CD14-positive monocyte (primary cell): ENCODE results near the gene FAM98C. TPM values are rescaled to one million over a fixed set of nuclear protein-coding genes. Genes with fewer than 3 reads are reported as not detected.

Experiments
- DNase-seq, 3 donors: peaks; one replicate each; pipeline ENCODE4 v3.0.0-alpha.2; 2011 to 2022
- H2AFZ ChIP-seq: 2 replicates; pipeline ENCODE4 v1.6.0; 2012; ENCODE audit warnings: mild to moderate bottlenecking, low read depth, low read length, inconsistent platforms; ENCODE audit not compliant: insufficient read depth, poor library complexity, severe bottlenecking
- H3K27ac ChIP-seq, 2 donors: 1 replicate in 1 of 2; 2 replicates in 1 of 2; pipeline ENCODE4 v1.5.1; 2012 to 2013; ENCODE audit warnings: low read length in 2 of 2, control low read depth in 1 of 2, inconsistent platforms in 1 of 2, low read depth in 1 of 2, mild to moderate bottlenecking in 1 of 2
- H3K27me3 ChIP-seq, 2 donors: one replicate each; pipeline versions ENCODE4 v1.6.0 to v1.6.1; 2011 to 2013; ENCODE audit warnings: low read length in 2 of 2; ENCODE audit not compliant: control insufficient read depth in 2 of 2, insufficient read depth in 2 of 2
- H3K36me3 ChIP-seq, 2 donors: replicated peaks in 1 of 2; 1 replicate in 1 of 2; 2 replicates in 1 of 2; pipeline versions ENCODE4 v1.5.1 to v1.6.1; 2012 to 2013; ENCODE audit warnings: low read length in 2 of 2, control low read depth in 1 of 2, inconsistent platforms in 1 of 2, mild to moderate bottlenecking in 1 of 2; ENCODE audit not compliant: insufficient read depth in 2 of 2, control insufficient read depth in 1 of 2
- H3K4me1 ChIP-seq, 2 donors: 1 replicate in 1 of 2; 2 replicates in 1 of 2; pipeline versions ENCODE4 v1.5.1 to v1.6.1; 2012 to 2013; ENCODE audit warnings: low read length in 2 of 2, control low read depth in 1 of 2, inconsistent platforms in 1 of 2, mild to moderate bottlenecking in 1 of 2, moderate library complexity in 1 of 2; ENCODE audit not compliant: insufficient read depth in 2 of 2, control insufficient read depth in 1 of 2
- H3K4me2 ChIP-seq: replicated peaks from 2 replicates; pipeline ENCODE3; 2012; ENCODE audit warnings: low read length, moderate library complexity, mild to moderate bottlenecking; ENCODE audit not compliant: poor library complexity, severe bottlenecking; ENCODE audit errors: extremely low read depth
- H3K4me3 ChIP-seq, 3 experiments: fragments of 200-600 bp in 1 of 3; sonication (generic) in 1 of 3; replicated peaks in 1 of 3; 1 replicate in 2 of 3; 2 replicates in 1 of 3; pipeline ENCODE4 v1.5.1; 2011 to 2013; ENCODE audit warnings: low read length in 3 of 3, mild to moderate bottlenecking in 3 of 3, control low read depth in 2 of 3, low read depth in 2 of 3, inconsistent platforms in 1 of 3, moderate library complexity in 1 of 3
- H3K79me2 ChIP-seq: 2 replicates; pipeline ENCODE4 v1.6.0; 2012; ENCODE audit warnings: mild to moderate bottlenecking, control low read depth, inconsistent platforms, low read length, moderate library complexity; ENCODE audit not compliant: insufficient read depth
- H3K9ac ChIP-seq: 2 replicates; pipeline ENCODE4 v1.6.0; 2017; ENCODE audit warnings: low read length, mild to moderate bottlenecking; ENCODE audit not compliant: insufficient read depth, poor library complexity, severe bottlenecking
- H3K9me3 ChIP-seq, 2 donors: replicated peaks in 1 of 2; 1 replicate in 1 of 2; 2 replicates in 1 of 2; pipeline versions ENCODE4 v1.5.1 to v1.6.1; 2012 to 2013; ENCODE audit warnings: low read length in 2 of 2, control low read depth in 1 of 2; ENCODE audit not compliant: control insufficient read depth in 1 of 2, insufficient read depth in 1 of 2
- H4K20me1 ChIP-seq: 2 replicates; pipeline ENCODE4 v1.6.0; 2012; ENCODE audit warnings: mild to moderate bottlenecking, low read length, control low read depth, moderate library complexity; ENCODE audit not compliant: insufficient read depth
- H3K27ac Mint-ChIP-seq, 7 donors: one replicate each; pipeline ENCODE4 v1.8.0; 2020; ENCODE audit warnings: mild to moderate bottlenecking in 7 of 7, mixed read lengths in 7 of 7, moderate library complexity in 6 of 7, inconsistent platforms in 2 of 7
- H3K27me3 Mint-ChIP-seq, 3 donors: one replicate each; pipeline ENCODE4 v1.8.0; 2021 to 2022; ENCODE audit warnings: low read depth in 3 of 3, mild to moderate bottlenecking in 3 of 3, mixed read lengths in 3 of 3, moderate library complexity in 3 of 3, inconsistent platforms in 1 of 3
- H3K36me3 Mint-ChIP-seq, 2 donors: one replicate each; pipeline ENCODE4 v1.8.0; 2020; ENCODE audit warnings: mixed read lengths in 2 of 2, inconsistent platforms in 1 of 2, mild to moderate bottlenecking in 1 of 2
- H3K4me1 Mint-ChIP-seq: one replicate; pipeline ENCODE4 v1.8.0; 2020; ENCODE audit warnings: mild to moderate bottlenecking, mixed read lengths
- H3K4me3 Mint-ChIP-seq, 2 donors: one replicate each; pipeline ENCODE4 v1.8.0; 2020; ENCODE audit warnings: mild to moderate bottlenecking in 2 of 2, mixed read lengths in 2 of 2, moderate library complexity in 1 of 2
- H3K9me3 Mint-ChIP-seq, 7 donors: one replicate each; pipeline ENCODE4 v1.8.0; 2020 to 2022; ENCODE audit warnings: mixed read lengths in 7 of 7, mild to moderate bottlenecking in 6 of 7, moderate library complexity in 6 of 7, inconsistent platforms in 2 of 7
- WGBS: methylation state at CpG from one replicate; pipeline ENCODE4 v1.1.5; 2013; ENCODE audit warnings: missing lambda C conversion rate; ENCODE audit not compliant: insufficient coverage; 5-methylcytosine and 5-hydroxymethylcytosine counted together
- intact Hi-C, 2 donors: fragments of 100-400 bp; cut with micrococcal nuclease; formaldehyde crosslinking; loops; one replicate each; pipeline versions ENCODE4 v1.15.0 to v1.15.1; 2023
- polyA plus RNA-seq, 3 donors: library from polyadenylated mRNA; depleted of rRNA in 1 of 3; unstranded in 2 of 3; stranded (reverse) in 1 of 3; fragments of 300-500 nt in 2 of 3; fragments of >200 nt in 1 of 3; fragmentation: Illumina TruSeq in 2 of 3; gene quantifications; 1 replicate in 2 of 3; 2 replicates in 1 of 3; pipeline ENCODE4 v1.2.3, GENCODE V29; 2012 to 2021
- TF ChIP-seq, protein P1 (sequence below): fragments of 200-600 bp; IDR thresholded peaks from one replicate; pipeline ENCODE4 v1.8.0; 2022; ENCODE audit warnings: antibody characterized with exemption, mild to moderate bottlenecking

FAM98C gene
- polyA plus RNA-seq, 3 donors: 8.5 to 41.0 (median 12.6) TPM

DNA sequence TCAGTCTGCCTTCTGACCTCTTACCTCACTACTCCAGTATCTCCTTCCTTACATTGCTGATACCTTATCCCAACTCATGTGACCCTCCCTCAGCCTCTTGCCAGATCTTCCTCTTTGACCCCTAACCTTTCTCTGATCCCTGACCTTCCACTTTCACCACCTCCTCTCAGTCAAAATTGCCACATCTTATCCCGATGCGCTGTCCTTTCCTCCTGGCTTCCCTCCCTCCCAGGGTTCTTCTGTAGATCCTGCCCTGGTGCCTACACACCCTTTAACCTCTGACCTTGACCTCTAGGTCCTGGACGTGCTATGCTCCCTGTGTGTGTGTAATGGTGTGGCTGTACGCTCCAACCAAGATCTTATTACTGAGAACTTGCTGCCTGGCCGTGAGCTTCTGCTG lies 54.3 kb downstream of the FAM98C start:
- peaks cover 0 to 6% (median 1%) of the 10 kb centered on the region in 7 donors for H3K9me3 Mint-ChIP-seq
- H3K4me2 ChIP-seq: no peak overlapping the region
- H3K9ac ChIP-seq: no peak overlapping the region
- H3K27me3 ChIP-seq: no peaks in the 10 kb centered on the region
- WGBS: 83% methylated on average over 3 of the region's 5 CpGs
- no peak overlapping the region for H3K4me3 ChIP-seq
- H3K27ac ChIP-seq: no peak overlapping the region
- intact Hi-C loops: no loop called here
- TF ChIP-seq, protein P1, sequence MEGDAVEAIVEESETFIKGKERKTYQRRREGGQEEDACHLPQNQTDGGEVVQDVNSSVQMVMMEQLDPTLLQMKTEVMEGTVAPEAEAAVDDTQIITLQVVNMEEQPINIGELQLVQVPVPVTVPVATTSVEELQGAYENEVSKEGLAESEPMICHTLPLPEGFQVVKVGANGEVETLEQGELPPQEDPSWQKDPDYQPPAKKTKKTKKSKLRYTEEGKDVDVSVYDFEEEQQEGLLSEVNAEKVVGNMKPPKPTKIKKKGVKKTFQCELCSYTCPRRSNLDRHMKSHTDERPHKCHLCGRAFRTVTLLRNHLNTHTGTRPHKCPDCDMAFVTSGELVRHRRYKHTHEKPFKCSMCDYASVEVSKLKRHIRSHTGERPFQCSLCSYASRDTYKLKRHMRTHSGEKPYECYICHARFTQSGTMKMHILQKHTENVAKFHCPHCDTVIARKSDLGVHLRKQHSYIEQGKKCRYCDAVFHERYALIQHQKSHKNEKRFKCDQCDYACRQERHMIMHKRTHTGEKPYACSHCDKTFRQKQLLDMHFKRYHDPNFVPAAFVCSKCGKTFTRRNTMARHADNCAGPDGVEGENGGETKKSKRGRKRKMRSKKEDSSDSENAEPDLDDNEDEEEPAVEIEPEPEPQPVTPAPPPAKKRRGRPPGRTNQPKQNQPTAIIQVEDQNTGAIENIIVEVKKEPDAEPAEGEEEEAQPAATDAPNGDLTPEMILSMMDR: no peak
- no peak for DNase-seq
- H3K27ac Mint-ChIP-seq: no peak overlapping the region
- no peaks in the 10 kb centered on the region for H3K9me3 ChIP-seq
- no peaks in the 10 kb centered on the region for H3K36me3 ChIP-seq
- no peak overlapping the region for H3K4me3 Mint-ChIP-seq
- no peaks in the 10 kb centered on the region for H4K20me1 ChIP-seq
- H3K36me3 Mint-ChIP-seq: no peaks in the 10 kb centered on the region
- no peaks in the 10 kb centered on the region for H3K79me2 ChIP-seq
- H3K27me3 Mint-ChIP-seq: peaks cover 1 to 12% (median 2%) of the 10 kb centered on the region in 3 donors
- no peak overlapping the region for H2AFZ ChIP-seq
- H3K4me1 ChIP-seq: no peaks in the 10 kb centered on the region
- H3K4me1 Mint-ChIP-seq: no peaks in the 10 kb centered on the region

DNA sequence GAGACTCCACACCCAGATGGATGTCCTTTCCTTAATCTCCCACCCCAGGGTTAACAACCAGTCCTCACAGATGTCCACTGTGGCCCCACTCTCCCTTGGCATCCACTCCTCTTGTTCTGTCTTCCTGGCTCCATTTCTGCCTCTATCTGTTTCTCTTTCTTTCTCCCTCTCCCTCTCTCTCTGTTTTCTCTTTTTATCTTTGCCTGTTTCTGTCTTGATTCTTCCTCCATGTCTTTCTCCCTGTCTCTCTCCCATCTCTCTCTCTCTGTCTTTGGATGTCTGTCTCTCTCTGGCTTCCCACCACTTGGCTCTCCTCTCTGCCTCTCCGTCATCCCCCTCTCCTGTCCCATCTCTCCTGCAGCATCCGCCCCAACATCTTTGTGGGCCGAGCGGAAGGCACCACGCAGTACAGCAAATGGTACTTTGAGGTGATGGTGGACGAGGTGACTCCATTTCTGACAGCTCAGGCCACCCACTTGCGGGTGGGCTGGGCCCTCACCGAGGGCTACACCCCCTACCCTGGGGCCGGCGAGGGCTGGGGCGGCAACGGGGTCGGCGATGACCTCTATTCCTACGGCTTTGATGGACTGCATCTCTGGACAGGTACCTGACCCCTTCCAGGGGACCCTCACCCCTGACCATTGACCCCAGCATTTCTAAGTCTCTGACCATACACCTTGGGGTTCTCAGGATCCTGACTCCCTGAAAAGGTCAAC lies 55.0 kb downstream of the FAM98C start:
- H3K27ac ChIP-seq: no peak overlapping the region
- no peak overlapping the region for H3K27ac Mint-ChIP-seq
- H3K36me3 Mint-ChIP-seq: no peaks in the 10 kb centered on the region
- no peak overlapping the region for H3K4me3 ChIP-seq
- no peaks in the 10 kb centered on the region for H3K4me1 Mint-ChIP-seq
- no peaks in the 10 kb centered on the region for H3K4me1 ChIP-seq
- no peak overlapping the region for H3K4me3 Mint-ChIP-seq
- peaks cover 1 to 9% (median 2%) of the 10 kb centered on the region in 3 donors for H3K27me3 Mint-ChIP-seq
- H3K27me3 ChIP-seq: no peaks in the 10 kb centered on the region
- H3K9me3 Mint-ChIP-seq: peaks cover 0 to 5% (median 2%) of the 10 kb centered on the region in 7 donors
- H3K9me3 ChIP-seq: no peaks in the 10 kb centered on the region
- H3K9ac ChIP-seq: no peak overlapping the region
- H3K4me2 ChIP-seq: no peak overlapping the region
- no peaks in the 10 kb centered on the region for H3K79me2 ChIP-seq
- TF ChIP-seq, protein P1: no peak
- H4K20me1 ChIP-seq: no peaks in the 10 kb centered on the region
- intact Hi-C loops: no loop called here
- no peaks in the 10 kb centered on the region for H3K36me3 ChIP-seq
- DNase-seq: no peak
- H2AFZ ChIP-seq: no peak overlapping the region
- 98% methylated on average over 11 of the region's 15 CpGs for WGBS

Other genes with a start within 250 kb of the FAM98C start
- gene DPF1, start 178.9 kb upstream of the FAM98C start, polyA plus RNA-seq: not detected
- not detected for gene PPP1R14A, start 146.7 kb upstream of the FAM98C start, polyA plus RNA-seq
- gene SPINT2, start 138.5 kb upstream of the FAM98C start, polyA plus RNA-seq: 100 to 1,000 TPM in 2 of 3 donors, 10 to 100 TPM in 1; 42.9 to 139 (median 114) TPM
- gene C19orf33, start 98.8 kb upstream of the FAM98C start, polyA plus RNA-seq: under 1 TPM; 0.43 to 0.73 (median 0.69) TPM
- gene YIF1B, start 87.1 kb upstream of the FAM98C start, polyA plus RNA-seq: 10 to 100 TPM; 79.4 to 90.5 (median 86.1) TPM
- 10 to 100 TPM in 1 of 3 donors, 1 to 10 TPM in 2; 7.3 to 21.5 (median 8.7) TPM for gene KCNK6, start 83.2 kb upstream of the FAM98C start, polyA plus RNA-seq
- gene CATSPERG, start 67.3 kb upstream of the FAM98C start, polyA plus RNA-seq: 1 to 10 TPM; 3.9 to 6.6 (median 4.6) TPM
- 100 to 1,000 TPM; 148 to 207 (median 179) TPM for gene PSMD8, start 28.5 kb upstream of the FAM98C start, polyA plus RNA-seq
- gene GGN, start 15.1 kb upstream of the FAM98C start, polyA plus RNA-seq: under 1 TPM in 2 of 3 donors, not detected in 1; 0.12 to 0.56 TPM
- gene SPRED3, start 14.4 kb upstream of the FAM98C start, polyA plus RNA-seq: under 1 TPM in 1 of 3 donors, not detected in 2; 0.33 TPM
- gene RASGRP4, start 23.1 kb downstream of the FAM98C start, polyA plus RNA-seq: 100 to 1,000 TPM in 1 of 3 donors, 10 to 100 TPM in 2; 30.2 to 141 (median 50.3) TPM
- 1 to 10 TPM in 2 of 3 donors, under 1 TPM in 1; 0.76 to 2.1 (median 2.1) TPM for gene RYR1, start 30.6 kb downstream of the FAM98C start, polyA plus RNA-seq
- gene MAP4K1, start 214.9 kb downstream of the FAM98C start, polyA plus RNA-seq: 10 to 100 TPM; 19.8 to 41.3 (median 22.4) TPM
- 1,000 to 10,000 TPM in 1 of 3 donors, 100 to 1,000 TPM in 2; 326 to 1,088 (median 381) TPM for gene EIF3K, start 216.1 kb downstream of the FAM98C start, polyA plus RNA-seq
- 100 to 1,000 TPM in 1 of 3 donors, 10 to 100 TPM in 1, 1 to 10 TPM in 1; 8.4 to 177 (median 16.0) TPM for gene ACTN4, start 244.6 kb downstream of the FAM98C start, polyA plus RNA-seq